HL-60 (cell line): ENCODE results near the gene SLC25A41.

ENCODE experiments used
- DNase-seq, 2 experiments: peaks; one replicate each; pipeline ENCODE4 v3.0.0-alpha.2; 2010 to 2020; ENCODE audit warnings: low read depth in 1 of 2, low spot score in 1 of 2
- H3K27ac ChIP-seq: fragments of 250-450 bp; sonication (Bioruptor Pico); replicated peaks from 2 replicates; pipeline ENCODE4 v1.5.1; 2020; ENCODE audit warnings: mild to moderate bottlenecking, moderate library complexity
- H3K27me3 ChIP-seq: fragments of 250-450 bp; sonication (Bioruptor Pico); 2 replicates; pipeline ENCODE4 v1.5.1; 2021; ENCODE audit warnings: mild to moderate bottlenecking, moderate library complexity; ENCODE audit not compliant: insufficient read depth, poor library complexity, severe bottlenecking
- H3K4me3 ChIP-seq: replicated peaks from 2 replicates; pipeline ENCODE4 v1.5.1; 2011; ENCODE audit warnings: mild to moderate bottlenecking, control low read depth, low read length; ENCODE audit not compliant: insufficient read depth
- CTCF ChIP-seq: IDR thresholded peaks from one replicate; pipeline ENCODE4 v1.5.1; 2011; ENCODE audit warnings: low read length, control low read depth, inconsistent platforms; ENCODE audit not compliant: insufficient read depth
- GABPA ChIP-seq: IDR thresholded peaks from 2 replicates; pipeline ENCODE4 v1.6.1; 2012; ENCODE audit warnings: low read depth
- POLR2AphosphoS5 ChIP-seq: IDR thresholded peaks from 2 replicates; pipeline ENCODE4 v1.6.1; 2012; ENCODE audit warnings: low read depth
- REST ChIP-seq: IDR thresholded peaks from 2 replicates; pipeline ENCODE4 v1.6.1; 2012; ENCODE audit warnings: low read depth; ENCODE audit not compliant: insufficient replicate concordance
- SPI1 ChIP-seq: IDR thresholded peaks from 2 replicates; pipeline ENCODE4 v1.6.1; 2012; ENCODE audit warnings: low read depth, mild to moderate bottlenecking, borderline replicate concordance

The SLC25A41 gene

GRCh38 chr19:6470173-6470572 is 36.6 kb upstream of the SLC25A41 start:
- H3K4me3 ChIP-seq, result no peak overlapping the region
- DNase-seq, result no peak
- TF ChIP-seq SPI1 (no peak), POLR2AphosphoS5 (no peak), CTCF (no peak), REST (no peak), GABPA (no peak)
- H3K27ac ChIP-seq, result no peak overlapping the region
- no peaks in the 10 kb centered on the region for H3K27me3 ChIP-seq

GRCh38 chr19:6467384-6467783 is 33.8 kb upstream of the SLC25A41 start:
- Histone ChIP-seq H3K27ac (no peak overlapping the region), H3K4me3 (no peak overlapping the region), H3K27me3 (peaks cover 11% of the 10 kb centered on the region)
- no peak for TF ChIP-seq POLR2AphosphoS5
- TF ChIP-seq REST, result no peak
- no peak for TF ChIP-seq GABPA
- TF ChIP-seq SPI1, result no peak
- no peak for TF ChIP-seq CTCF
- no peak for DNase-seq

- peaks cover 11% of the 10 kb centered on the region for H3K27me3 ChIP-seq
- TF ChIP-seq GABPA, result no peak
- TF ChIP-seq CTCF, result no peak
- TF ChIP-seq REST, result no peak
- DNase-seq, result no peak
- H3K4me3 ChIP-seq, result no peak overlapping the region
- no peak overlapping the region for H3K27ac ChIP-seq
These were observed 33.1 kb upstream of the SLC25A41 start for GRCh38 chr19:6466526-6467248.
